Femur (tissue), 1 donor: ENCODE results near the gene EDN2.

ENCODE experiments used
- DNase-seq: peaks from one replicate; pipeline ENCODE4 v3.0.0-alpha.2; 2017

EDN2 gene

GRCh38 chr1:41482001-41482765 lies 2.3 kb downstream of the EDN2 start:
- no peak for DNase-seq

- no peak for DNase-seq
Observed at GRCh38 chr1:41481109-41481775, 3.2 kb downstream of the EDN2 start.

GRCh38 chr1:41480204-41481108 lies 4.0 kb downstream of the EDN2 start:
- DNase-seq = no peak

GRCh38 chr1:41479808-41480160 lies 4.7 kb downstream of the EDN2 start:
- DNase-seq = no peak

- peak; percentile 74 for DNase-seq
Observed at GRCh38 chr1:41479000-41479807, 5.3 kb downstream of the EDN2 start.

- no peak for DNase-seq
Observed at GRCh38 chr1:41478118-41478748, 6.2 kb downstream of the EDN2 start.

GRCh38 chr1:41476807-41477361 lies 7.6 kb downstream of the EDN2 start:
- DNase-seq = no peak

- no peak for DNase-seq
Observed at GRCh38 chr1:41475859-41476567, 8.5 kb downstream of the EDN2 start.

GRCh38 chr1:41475346-41475745 lies 9.1 kb downstream of the EDN2 start:
- no peak for DNase-seq

GRCh38 chr1:41474490-41475271 lies 9.8 kb downstream of the EDN2 start:
- DNase-seq = peak; percentile 84

GRCh38 chr1:41473738-41474362 lies 10.6 kb downstream of the EDN2 start:
- no peak for DNase-seq

- DNase-seq = no peak
Observed at GRCh38 chr1:41471658-41472057, 12.8 kb downstream of the EDN2 start.

- DNase-seq = no peak
Observed at GRCh38 chr1:41469706-41470105, 14.8 kb downstream of the EDN2 start.

- no peak for DNase-seq
Observed at GRCh38 chr1:41468122-41468762, 16.2 kb downstream of the EDN2 start.

- DNase-seq = no peak
Observed at GRCh38 chr1:41467673-41468072, 16.8 kb downstream of the EDN2 start.

- no peak for DNase-seq
Observed at GRCh38 chr1:41466146-41466545, 18.3 kb downstream of the EDN2 start.

GRCh38 chr1:41465741-41466140 lies 18.7 kb downstream of the EDN2 start:
- DNase-seq = no peak

- DNase-seq = no peak
Observed at GRCh38 chr1:41464885-41465284, 19.6 kb downstream of the EDN2 start.

GRCh38 chr1:41463516-41463915 lies 21.0 kb downstream of the EDN2 start:
- DNase-seq = no peak

GRCh38 chr1:41462680-41463004 lies 21.8 kb downstream of the EDN2 start:
- no peak for DNase-seq
